Activated naive CD8-positive, alpha-beta T cell treated with anti-CD3 and anti-CD28 coated beads, Interleukin-2, amount 10 ng/mL, durations not matched to agents 7 days and 5 days (primary cell): ENCODE results near the gene GSTCD. TPM values are rescaled to one million over a fixed set of nuclear protein-coding genes. Genes with fewer than 3 reads are reported as not detected.
"Not testable (repeated sequence)": the region's sequence is repeated elsewhere in the genome, so short reads cannot be mapped to it uniquely, and the experiment has no call there.

Experiments used
- ATAC-seq: fragments of 150-1000 bp; cut with Tn5 transposase; one replicate; pipeline ENCODE4 v1.10.0; 2021; ENCODE audit warnings: low read depth, moderate library complexity
- POLR2A ChIA-PET: fragments of 350-600 bp; sonication (Branson Sonifier 250); formaldehyde crosslinking; loops from one replicate; lab custom pipeline; 2021; ENCODE audit warnings: antibody characterized with exemption; lab: Charles Lee
- DNase-seq: peaks from one replicate; pipeline ENCODE4 v3.0.0; 2021
- H3K27ac Mint-ChIP-seq: one replicate; pipeline ENCODE4 v1.8.0; 2022; ENCODE audit warnings: mild to moderate bottlenecking, mixed read lengths
- H3K27me3 Mint-ChIP-seq: one replicate; pipeline ENCODE4 v1.8.0; 2022; ENCODE audit warnings: mild to moderate bottlenecking, moderate library complexity, mixed read lengths
- H3K36me3 Mint-ChIP-seq: one replicate; pipeline ENCODE4 v1.8.0; 2021; ENCODE audit warnings: mild to moderate bottlenecking, mixed read lengths
- H3K4me1 Mint-ChIP-seq: one replicate; pipeline ENCODE4 v1.8.0; 2021; ENCODE audit warnings: mixed read lengths
- H3K4me3 Mint-ChIP-seq: one replicate; pipeline ENCODE4 v1.8.0; 2022; ENCODE audit warnings: mild to moderate bottlenecking, moderate library complexity, mixed read lengths
- H3K9me3 Mint-ChIP-seq: one replicate; pipeline ENCODE4 v1.8.0; 2021; ENCODE audit warnings: mixed read lengths
- total RNA-seq, 2 experiments: library from RNA; stranded (reverse); gene quantifications; one replicate each; pipeline ENCODE4 v1.2.3, GENCODE V29; 2021

The GSTCD gene
- total RNA-seq = 10 to 100 TPM; 10.4 to 11.2 TPM

DNA sequence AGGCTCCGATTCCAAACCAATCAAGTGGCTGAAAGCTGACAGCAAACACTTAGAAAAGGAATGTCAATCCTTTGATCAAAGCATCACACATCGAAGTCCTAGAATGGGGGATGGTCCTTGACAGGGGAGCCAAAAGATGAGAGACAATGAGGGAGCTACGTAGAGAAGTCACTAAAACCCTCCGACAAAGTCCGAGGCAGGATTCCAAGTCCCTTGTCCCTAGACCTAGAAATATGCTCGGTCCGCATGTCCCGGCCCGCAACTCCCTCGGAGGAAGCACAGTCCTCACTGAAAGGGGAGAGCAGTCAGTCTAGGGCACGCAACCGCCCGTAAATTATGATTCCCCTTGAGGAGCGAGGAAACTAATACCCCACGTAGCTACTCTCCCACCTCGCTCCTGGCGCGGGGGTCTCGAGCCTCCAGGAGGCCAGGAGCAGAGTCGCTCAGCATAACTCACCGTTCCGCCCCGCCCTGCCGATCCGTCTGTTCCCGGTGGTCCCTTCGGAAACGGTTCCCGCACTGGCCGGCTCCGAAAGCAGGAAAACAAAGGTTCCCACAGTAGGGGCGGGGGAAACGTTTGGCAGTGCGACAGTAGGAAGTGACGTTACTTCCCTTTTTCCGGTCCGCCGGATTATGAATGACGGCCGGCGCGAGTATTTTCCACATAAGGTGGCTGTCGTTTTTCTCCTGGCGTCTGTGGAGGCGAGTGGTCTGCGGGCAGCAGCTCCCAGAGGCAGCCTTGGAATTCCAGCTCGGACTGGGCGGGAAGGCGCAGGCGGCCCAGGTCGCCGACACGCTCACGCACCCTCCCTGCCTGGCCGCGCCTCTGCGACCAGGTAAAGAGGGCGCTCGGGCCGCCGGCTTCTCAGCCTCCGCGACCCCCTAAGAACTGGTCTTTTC is at the start of gene GSTCD, which contains the start of gene INTS12:
Gene GSTCD (plus strand): TSS at position 604 of the 900 bp plus-strand sequence. CDS start 8,830 bp downstream, outside the sequence.
Gene INTS12 (minus strand): TSS at position 509 of the 900 bp plus-strand sequence. CDS start 8,684 bp downstream, outside the sequence.
- DNase-seq (peak; percentile 85), ATAC-seq (peak; percentile 92)
- Mint-ChIP-seq H3K9me3 (no peaks in the 10 kb centered on the region), H3K4me1 (peaks cover 16% of the 10 kb centered on the region), H3K27ac (peak within 1 kb of the TSS; percentile 91), H3K27me3 (no peaks in the 10 kb centered on the region), H3K4me3 (peak within 1 kb of the TSS; percentile 98), H3K36me3 (peaks cover 6% of the 10 kb centered on the region)
- POLR2A ChIA-PET = interaction anchor here (0.6 to 1.7 kb wide), 2 partner anchors 9 to 607 kb away, joined by 3 to 5 read pairs; partner anchors contain the start of gene TBCK

GRCh38 chr4:105659190-105659589 is 49.4 kb upstream of the GSTCD start:
- H3K27me3 Mint-ChIP-seq = peaks cover 8% of the 10 kb centered on the region
- POLR2A ChIA-PET = no interaction called here
- DNase-seq (no peak), ATAC-seq (no peak)
- no peak overlapping the region for H3K4me3 Mint-ChIP-seq
- H3K27ac Mint-ChIP-seq = no peak overlapping the region
- H3K9me3 Mint-ChIP-seq = no peaks in the 10 kb centered on the region
- no peaks in the 10 kb centered on the region for H3K4me1 Mint-ChIP-seq
- no peaks in the 10 kb centered on the region for H3K36me3 Mint-ChIP-seq

DNA sequence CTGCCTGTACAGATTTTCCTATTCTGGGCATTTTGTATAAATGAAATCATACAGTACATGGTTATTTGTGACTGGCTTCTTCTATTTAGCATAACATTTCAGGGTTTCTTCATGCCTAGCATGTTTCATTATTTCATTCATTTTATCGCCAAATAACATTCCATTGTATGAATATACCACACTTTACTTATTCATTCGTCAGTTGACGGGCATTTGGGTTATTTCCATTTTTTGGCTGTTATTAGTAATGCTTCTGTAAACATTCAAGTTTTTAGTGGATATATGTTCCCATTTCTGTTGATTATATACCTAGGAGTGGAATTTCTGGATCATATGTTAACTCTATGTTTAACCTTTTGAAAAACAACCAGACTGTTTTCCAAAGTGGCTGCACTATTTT is 47.6 kb upstream of the GSTCD start:
- POLR2A ChIA-PET = no interaction called here
- Mint-ChIP-seq H3K27ac (no peak overlapping the region), H3K9me3 (no peaks in the 10 kb centered on the region)

DNA sequence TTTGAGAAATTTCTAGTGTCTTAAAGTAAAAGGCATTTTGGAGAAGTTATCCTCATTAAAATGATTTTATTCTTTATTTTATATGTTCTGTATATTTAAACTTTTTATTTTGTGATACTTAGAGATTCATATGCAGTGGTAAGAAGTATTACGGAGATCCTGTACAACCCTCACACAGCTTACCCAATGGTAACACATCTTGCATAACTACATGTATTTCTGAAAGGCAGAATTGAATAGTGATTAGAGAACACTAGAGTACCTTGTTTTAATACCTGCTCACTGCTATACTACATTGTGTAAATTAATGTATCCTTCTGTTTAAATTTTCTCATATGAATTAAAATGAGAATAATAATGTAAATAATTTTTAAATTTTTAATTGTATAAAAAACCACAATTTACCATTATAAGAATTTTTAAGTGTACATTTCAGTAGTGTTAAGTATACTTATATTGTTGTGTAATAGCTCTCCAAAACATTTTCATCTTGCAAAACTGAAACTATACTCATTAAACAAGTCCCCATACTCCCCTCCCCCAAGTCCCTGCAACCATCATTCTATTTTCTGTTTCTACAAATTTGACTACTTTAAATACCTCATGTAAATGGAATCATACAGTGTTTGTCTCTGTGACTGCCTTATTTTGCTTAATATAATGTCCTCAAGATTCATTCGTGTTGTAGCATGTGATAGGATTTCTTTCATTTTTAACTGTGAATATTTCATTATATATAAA is 45.5 kb upstream of the GSTCD start:
- H3K9me3 Mint-ChIP-seq = no peaks in the 10 kb centered on the region
- no peaks in the 10 kb centered on the region for H3K4me1 Mint-ChIP-seq
- no peak overlapping the region for H3K4me3 Mint-ChIP-seq
- POLR2A ChIA-PET = no interaction called here
- DNase-seq (no peak), ATAC-seq (no peak)
- H3K36me3 Mint-ChIP-seq = no peaks in the 10 kb centered on the region
- peaks cover 3% of the 10 kb centered on the region for H3K27me3 Mint-ChIP-seq
- no peak overlapping the region for H3K27ac Mint-ChIP-seq

More for the DNA sequence above, 47.6 kb upstream of the GSTCD start:
- Mint-ChIP-seq H3K27me3 (peaks cover 3% of the 10 kb centered on the region), H3K36me3 (no peaks in the 10 kb centered on the region), H3K4me3 (no peak overlapping the region), H3K4me1 (no peaks in the 10 kb centered on the region)
- DNase-seq (no peak), ATAC-seq (no peak)

GRCh38 chr4:105666693-105667092 is 41.9 kb upstream of the GSTCD start:
- DNase-seq = no peak
- peaks cover 5% of the 10 kb centered on the region for H3K27me3 Mint-ChIP-seq
- POLR2A ChIA-PET = no interaction called here
- no peaks in the 10 kb centered on the region for H3K36me3 Mint-ChIP-seq
- no peaks in the 10 kb centered on the region for H3K4me1 Mint-ChIP-seq
- no peak overlapping the region for H3K27ac Mint-ChIP-seq
- H3K4me3 Mint-ChIP-seq = no peak overlapping the region
- H3K9me3 Mint-ChIP-seq = no peaks in the 10 kb centered on the region
- ATAC-seq = no peak

DNA sequence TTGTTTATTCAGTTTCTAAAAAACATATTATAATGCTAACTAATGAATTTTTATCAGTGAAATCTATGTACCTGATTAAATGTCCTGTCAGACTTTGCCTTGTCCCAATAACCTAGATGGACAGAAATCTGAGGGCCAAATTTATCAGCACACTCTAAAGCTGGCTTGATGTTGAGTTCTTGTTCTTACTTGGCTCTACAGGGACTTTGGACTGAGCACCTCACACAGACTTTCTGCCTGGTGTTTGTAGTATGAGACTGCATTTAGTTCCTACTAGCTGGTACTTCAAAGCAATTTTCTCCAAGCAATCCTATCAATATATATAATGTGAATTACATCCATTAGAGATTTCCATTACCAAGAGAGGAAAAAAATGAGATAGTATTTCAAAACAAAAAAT is 37.9 kb upstream of the GSTCD start:
- Mint-ChIP-seq H3K27me3 (peaks cover 5% of the 10 kb centered on the region), H3K27ac (no peak overlapping the region), H3K36me3 (no peaks in the 10 kb centered on the region), H3K4me3 (no peak overlapping the region), H3K4me1 (no peaks in the 10 kb centered on the region), H3K9me3 (no peaks in the 10 kb centered on the region)
- POLR2A ChIA-PET = no interaction called here
- DNase-seq = no peak
- ATAC-seq = no peak

GRCh38 chr4:105671301-105671700 is 37.3 kb upstream of the GSTCD start:
- ATAC-seq = no peak
- peaks cover 5% of the 10 kb centered on the region for H3K27me3 Mint-ChIP-seq
- POLR2A ChIA-PET = no interaction called here
- no peak for DNase-seq
- no peaks in the 10 kb centered on the region for H3K36me3 Mint-ChIP-seq
- H3K27ac Mint-ChIP-seq = no peak overlapping the region
- no peaks in the 10 kb centered on the region for H3K9me3 Mint-ChIP-seq
- no peak overlapping the region for H3K4me3 Mint-ChIP-seq
- H3K4me1 Mint-ChIP-seq = no peaks in the 10 kb centered on the region

DNA sequence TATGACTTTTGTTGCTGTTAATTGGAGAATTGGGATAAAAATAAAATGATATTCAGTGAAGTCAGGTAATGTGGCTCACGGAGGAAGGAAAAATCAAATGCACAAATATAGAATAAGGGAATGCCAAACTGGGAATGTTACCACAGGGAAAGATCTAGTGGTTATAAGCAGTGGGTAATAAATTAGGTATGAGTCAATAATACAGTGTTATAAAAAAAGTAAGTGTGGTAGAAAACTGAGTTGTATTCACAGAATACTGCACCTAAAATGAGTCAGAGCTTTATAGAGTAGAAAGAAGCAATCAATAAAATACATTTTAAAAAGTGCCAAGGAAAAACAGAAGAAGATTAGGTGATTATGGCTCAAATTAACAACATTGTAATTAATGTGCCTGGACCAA is 34.6 kb upstream of the GSTCD start:
- no peak for ATAC-seq

GRCh38 chr4:105677709-105678108 is 30.9 kb upstream of the GSTCD start:
- Mint-ChIP-seq H3K4me1 (no peaks in the 10 kb centered on the region), H3K27ac (no peak overlapping the region)

More for the DNA sequence above, 34.6 kb upstream of the GSTCD start:
- Mint-ChIP-seq H3K27ac (no peak overlapping the region), H3K4me3 (no peak overlapping the region), H3K9me3 (no peaks in the 10 kb centered on the region), H3K4me1 (no peaks in the 10 kb centered on the region), H3K36me3 (no peaks in the 10 kb centered on the region), H3K27me3 (peaks cover 5% of the 10 kb centered on the region)
- no peak for DNase-seq
- POLR2A ChIA-PET = no interaction called here

GRCh38 chr4:105679186-105679585 is 29.4 kb upstream of the GSTCD start:
- Mint-ChIP-seq H3K9me3 (no peaks in the 10 kb centered on the region), H3K36me3 (peaks cover 10% of the 10 kb centered on the region), H3K27ac (no peak overlapping the region), H3K4me3 (no peak overlapping the region), H3K4me1 (no peaks in the 10 kb centered on the region), H3K27me3 (no peaks in the 10 kb centered on the region)
- POLR2A ChIA-PET = no interaction called here
- ATAC-seq = no peak
- DNase-seq = no peak

More at GRCh38 chr4:105677709-105678108, 30.9 kb upstream of the GSTCD start:
- POLR2A ChIA-PET = no interaction called here
- ATAC-seq (no peak), DNase-seq (no peak)
- H3K9me3 Mint-ChIP-seq = no peaks in the 10 kb centered on the region
- peaks cover 9% of the 10 kb centered on the region for H3K36me3 Mint-ChIP-seq
- no peaks in the 10 kb centered on the region for H3K27me3 Mint-ChIP-seq
- no peak overlapping the region for H3K4me3 Mint-ChIP-seq

DNA sequence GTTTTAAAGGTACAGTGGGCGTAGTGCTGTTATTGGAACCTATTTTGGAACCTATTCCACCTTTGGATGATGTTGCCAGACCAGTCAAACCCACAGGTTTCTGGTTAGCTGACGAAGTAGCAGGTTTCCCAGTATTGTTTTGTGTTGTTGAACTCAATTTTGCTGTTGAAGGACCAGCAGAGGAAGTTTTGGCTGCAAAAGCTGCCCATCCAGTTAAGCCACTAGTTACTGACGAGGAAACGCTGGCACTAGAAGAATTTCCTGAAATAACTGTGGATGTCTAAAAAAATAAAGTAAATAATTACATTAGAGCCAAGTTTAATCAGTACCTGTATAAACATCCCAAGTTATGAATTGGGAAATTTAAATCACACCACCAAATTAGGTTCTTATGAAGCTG is 25.5 kb upstream of the GSTCD start:
- POLR2A ChIA-PET = no interaction called here
- no peaks in the 10 kb centered on the region for H3K4me1 Mint-ChIP-seq
- DNase-seq (no peak), ATAC-seq (no peak)
- H3K27ac Mint-ChIP-seq = no peak overlapping the region
- no peaks in the 10 kb centered on the region for H3K27me3 Mint-ChIP-seq
- H3K36me3 Mint-ChIP-seq = peaks cover 14% of the 10 kb centered on the region
- no peak overlapping the region for H3K4me3 Mint-ChIP-seq
- H3K9me3 Mint-ChIP-seq = no peaks in the 10 kb centered on the region

DNA sequence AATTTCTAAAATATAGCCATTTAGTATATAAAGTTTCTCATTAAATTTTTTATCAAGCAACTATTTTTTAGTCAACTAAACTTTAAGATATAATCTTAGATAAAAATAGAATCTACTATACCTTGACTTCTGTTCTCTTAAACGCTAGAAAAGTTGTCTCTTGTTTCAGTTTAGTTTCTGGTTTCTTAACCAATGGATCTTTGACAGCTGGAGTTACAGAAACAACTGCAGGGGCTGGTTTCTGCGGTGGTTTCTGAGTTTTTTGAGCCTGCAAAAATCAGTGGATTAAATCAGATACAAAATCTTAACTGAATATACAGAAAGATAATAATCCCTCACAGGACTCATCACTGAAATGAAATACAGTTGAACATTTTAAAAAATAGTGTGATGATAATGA is 22.0 kb upstream of the GSTCD start:
- POLR2A ChIA-PET = no interaction called here
- ATAC-seq (no peak), DNase-seq (no peak)
- Mint-ChIP-seq H3K9me3 (no peaks in the 10 kb centered on the region), H3K27ac (no peak overlapping the region), H3K4me1 (peaks cover 1% of the 10 kb centered on the region), H3K4me3 (no peak overlapping the region), H3K36me3 (peaks cover 27% of the 10 kb centered on the region), H3K27me3 (no peaks in the 10 kb centered on the region)

GRCh38 chr4:105694812-105695211 is 13.8 kb upstream of the GSTCD start:
- ATAC-seq, H3K27ac Mint-ChIP-seq, H3K9me3 Mint-ChIP-seq, POLR2A ChIA-PET, H3K27me3 Mint-ChIP-seq, H3K4me1 Mint-ChIP-seq, H3K4me3 Mint-ChIP-seq, DNase-seq: not testable (repeated sequence)
- H3K36me3 Mint-ChIP-seq = peaks cover 17% of the 10 kb centered on the region
